OCI-M2 (cell line): ENCODE measurements around the gene TRIM6.
"Not testable (repeated sequence)": the region's sequence is repeated elsewhere in the genome, so short reads cannot be mapped to it uniquely, and the experiment has no call there.

Source experiments
- DNase-seq: peaks from one replicate; lab custom pipeline; 2025; ENCODE audit not compliant: unreplicated experiment; lab: John Stamatoyannopoulos, UW

The TRIM6 gene

DNA sequence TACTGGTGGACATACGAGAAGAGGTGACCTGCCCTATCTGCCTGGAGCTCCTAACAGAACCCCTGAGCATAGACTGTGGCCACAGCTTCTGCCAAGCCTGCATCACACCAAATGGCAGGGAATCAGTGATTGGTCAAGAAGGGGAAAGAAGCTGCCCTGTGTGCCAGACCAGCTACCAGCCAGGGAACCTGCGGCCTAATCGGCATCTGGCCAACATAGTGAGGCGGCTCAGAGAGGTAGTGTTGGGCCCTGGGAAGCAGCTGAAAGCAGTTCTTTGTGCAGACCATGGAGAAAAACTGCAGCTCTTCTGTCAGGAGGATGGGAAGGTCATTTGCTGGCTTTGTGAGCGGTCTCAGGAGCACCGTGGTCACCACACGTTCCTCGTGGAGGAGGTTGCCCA lies 6.9 kb downstream of the TRIM6 start:
- DNase-seq = no peak

DNA sequence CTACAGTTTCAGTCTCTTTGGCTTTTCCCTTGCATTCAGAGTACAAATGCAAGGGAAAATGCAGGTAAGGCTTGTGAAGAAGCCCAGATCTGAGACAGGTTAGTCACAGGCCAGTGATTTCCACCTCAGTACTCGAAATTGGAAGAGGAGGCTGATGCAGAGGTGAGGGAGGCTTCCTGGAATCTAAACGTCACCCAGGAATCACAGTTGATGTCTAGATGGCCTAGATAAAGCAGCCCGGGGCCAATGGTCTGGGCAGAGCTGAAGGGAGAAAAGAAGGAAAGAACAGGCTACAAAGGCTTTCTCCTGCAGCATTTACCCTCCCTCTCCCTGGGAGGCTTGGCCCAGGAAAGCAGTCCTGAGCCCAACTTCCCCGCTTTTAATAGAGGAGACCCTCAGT lies 8.5 kb downstream of the TRIM6 start:
- DNase-seq = no peak

GRCh38 chr11:5605849-5606248 lies 9.4 kb downstream of the TRIM6 start:
- DNase-seq = no peak

DNA sequence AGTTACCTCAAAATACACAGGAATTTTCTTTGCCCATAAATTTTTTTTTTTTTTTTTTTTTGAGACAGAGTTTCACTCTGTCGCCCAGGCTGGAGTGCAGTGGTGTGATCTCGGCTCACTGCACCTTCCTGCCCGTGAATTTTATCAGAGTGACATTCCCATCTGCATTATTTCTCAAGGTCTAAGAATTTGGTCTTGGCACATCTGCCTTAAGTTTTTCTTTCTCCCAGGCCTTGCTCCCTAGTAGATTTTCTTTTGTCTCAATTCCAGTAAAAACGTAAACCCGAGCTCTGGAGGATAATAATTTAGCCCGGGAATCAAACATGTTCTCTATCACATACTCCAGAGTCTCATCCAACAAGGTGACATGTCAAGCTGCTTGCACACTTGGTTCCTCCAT lies 12.4 kb downstream of the TRIM6 start:
- DNase-seq = no peak

GRCh38 chr11:5610446-5610845 lies 14.0 kb downstream of the TRIM6 start:
- no peak for DNase-seq

- DNase-seq = no peak
Observed at GRCh38 chr11:5611627-5612026, 15.2 kb downstream of the TRIM6 start.

DNA sequence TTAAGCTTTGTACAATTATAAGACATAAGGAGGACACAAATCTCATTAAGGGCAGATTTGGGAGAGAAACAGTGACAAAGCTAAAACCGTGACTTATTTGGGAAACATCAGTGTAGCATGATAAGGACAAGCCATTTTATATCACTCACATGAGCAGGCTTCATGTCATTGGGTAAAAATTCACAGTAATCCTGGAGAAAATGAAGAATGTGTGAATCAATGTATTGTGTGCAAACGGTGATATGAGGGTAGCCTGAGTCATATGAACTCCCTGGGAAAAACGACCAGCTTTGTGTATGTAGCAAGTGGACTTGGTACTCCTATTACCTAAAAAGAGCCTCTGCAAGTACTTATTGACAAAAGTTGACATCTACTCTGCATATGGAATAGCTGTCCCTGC lies 22.4 kb downstream of the TRIM6 start:
- DNase-seq = no peak

DNA sequence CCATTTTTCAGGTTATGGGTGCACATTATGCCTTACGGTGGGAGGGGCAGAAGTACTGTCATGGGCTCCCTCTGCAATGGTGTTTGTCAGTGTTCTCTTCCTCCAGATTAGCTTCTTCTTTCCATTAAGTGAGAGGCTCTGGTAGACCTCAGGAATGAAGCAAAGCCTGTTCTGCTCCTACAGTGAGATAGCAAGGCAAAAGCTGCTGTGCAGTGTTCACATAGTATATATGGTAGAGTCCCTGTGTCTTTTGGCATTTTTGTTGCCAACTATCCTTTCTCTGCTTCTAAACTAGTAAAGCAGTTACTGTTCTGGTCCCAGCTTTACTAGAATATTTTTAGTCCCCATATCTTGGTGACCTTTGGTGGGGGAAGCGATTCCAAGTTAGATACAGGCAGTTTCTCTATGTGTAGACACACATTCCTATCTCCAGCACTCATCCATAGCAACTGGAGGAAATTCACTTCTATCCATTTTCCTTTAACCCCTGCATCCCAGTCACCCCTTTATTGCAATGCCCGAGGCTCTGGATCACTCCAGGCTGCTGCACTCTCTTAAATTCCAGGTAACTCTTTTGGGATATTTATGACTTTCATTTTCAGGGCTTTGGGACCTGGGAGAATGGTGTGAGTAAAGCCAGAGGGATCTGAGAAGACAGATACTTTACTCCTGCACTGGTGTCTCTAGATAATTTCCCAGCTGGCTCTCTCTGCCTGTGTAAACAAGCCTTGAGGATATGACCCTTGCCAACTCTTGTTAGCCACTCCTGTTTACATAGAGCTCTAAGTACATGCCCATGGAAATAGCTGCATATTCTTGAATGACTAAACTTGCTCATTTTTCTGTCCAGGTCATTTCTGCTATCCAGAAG lies 24.4 kb downstream of the TRIM6 start:
- no peak for DNase-seq

GRCh38 chr11:5621580-5621979 lies 25.1 kb downstream of the TRIM6 start:
- DNase-seq = no peak

DNA sequence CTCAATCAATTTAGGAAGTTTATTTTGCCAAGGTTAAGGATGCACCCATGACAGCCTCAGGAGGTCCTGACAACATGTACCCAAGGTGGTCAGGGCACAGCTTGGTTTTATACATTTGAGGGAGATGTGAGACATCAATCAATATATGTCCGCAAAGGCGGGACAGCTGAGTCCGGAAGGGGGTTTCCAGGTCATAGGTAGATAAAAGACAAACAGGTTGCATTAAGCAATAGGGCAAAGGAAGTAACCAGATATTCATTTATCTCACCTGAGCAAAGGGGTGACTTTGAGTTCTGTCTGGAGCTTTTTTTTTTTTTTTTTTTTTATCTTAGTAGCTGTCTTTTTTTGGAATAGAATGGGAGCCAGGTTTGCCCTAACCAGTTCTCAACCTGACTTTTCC lies 26.4 kb downstream of the TRIM6 start:
- no peak for DNase-seq

- DNase-seq = peak; percentile 38
Observed at GRCh38 chr11:5624489-5625279, 28.2 kb downstream of the TRIM6 start, which contains the start of gene TRIM34. TSS of gene TRIM34 (plus strand) at chr11:5625001. CDS start at chr11:5632332, 7,331 bp downstream.

GRCh38 chr11:5625281-5625680 lies 28.8 kb downstream of the TRIM6 start:
- DNase-seq = no peak

GRCh38 chr11:5626196-5626595 lies 29.8 kb downstream of the TRIM6 start:
- DNase-seq = no peak

- DNase-seq = no peak
Observed at GRCh38 chr11:5631417-5631816, 35.0 kb downstream of the TRIM6 start.

GRCh38 chr11:5631969-5632635 lies 35.7 kb downstream of the TRIM6 start:
- DNase-seq = no peak

GRCh38 chr11:5639953-5640352 lies 43.5 kb downstream of the TRIM6 start:
- DNase-seq = no peak

GRCh38 chr11:5643585-5643984 lies 47.1 kb downstream of the TRIM6 start:
- no peak for DNase-seq

- no peak for DNase-seq
Observed at GRCh38 chr11:5646139-5646538, 49.7 kb downstream of the TRIM6 start.

GRCh38 chr11:5655474-5655873 lies 59.0 kb downstream of the TRIM6 start:
- DNase-seq = no peak

DNA sequence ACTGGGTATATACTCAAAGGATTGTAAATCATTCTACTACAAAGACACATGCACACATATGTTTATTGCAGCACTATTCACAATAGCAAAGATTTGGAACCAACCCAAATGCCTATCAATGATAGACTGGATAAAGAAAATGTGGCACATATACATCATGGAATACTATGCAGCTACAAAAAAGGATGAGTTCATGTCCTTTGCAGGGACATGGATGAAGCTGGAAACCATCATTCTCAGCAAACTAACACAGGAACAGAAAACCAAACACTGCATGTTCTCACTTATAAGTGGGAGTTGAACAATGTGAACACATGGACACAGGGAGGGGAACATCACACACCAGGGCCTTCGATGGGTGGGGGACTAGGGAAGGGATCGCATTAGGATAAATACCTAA lies 60.5 kb downstream of the TRIM6 start:
- not testable (repeated sequence) for DNase-seq

DNA sequence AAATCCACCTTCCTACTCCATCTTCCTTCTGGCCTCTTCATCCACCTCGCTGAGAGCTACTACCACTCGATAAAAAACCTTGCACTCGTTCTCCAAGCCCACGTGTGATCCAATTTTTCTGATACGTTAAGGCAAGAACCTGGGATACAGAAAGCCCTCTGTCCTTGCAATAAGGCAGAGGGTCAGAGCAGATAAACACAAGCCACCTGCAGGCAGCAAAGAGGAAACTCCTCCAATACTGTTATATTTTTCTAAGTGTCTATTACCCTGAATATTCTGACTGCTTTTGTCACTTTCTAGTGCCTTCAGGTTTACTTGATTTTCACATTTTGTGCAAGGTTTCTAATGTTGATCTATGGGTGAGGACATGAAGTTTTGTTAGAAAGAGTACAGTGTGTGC lies 61.9 kb downstream of the TRIM6 start:
- no peak for DNase-seq
